Measurements from ENCODE around the gene MPZL1. TPM values are rescaled to one million over a fixed set of nuclear protein-coding genes. Genes with fewer than 3 reads are reported as not detected.

MPZL1 gene
- polyA plus RNA-seq, 3 donors, result 23.1 to 63.6 (median 61.8) TPM

DNA sequence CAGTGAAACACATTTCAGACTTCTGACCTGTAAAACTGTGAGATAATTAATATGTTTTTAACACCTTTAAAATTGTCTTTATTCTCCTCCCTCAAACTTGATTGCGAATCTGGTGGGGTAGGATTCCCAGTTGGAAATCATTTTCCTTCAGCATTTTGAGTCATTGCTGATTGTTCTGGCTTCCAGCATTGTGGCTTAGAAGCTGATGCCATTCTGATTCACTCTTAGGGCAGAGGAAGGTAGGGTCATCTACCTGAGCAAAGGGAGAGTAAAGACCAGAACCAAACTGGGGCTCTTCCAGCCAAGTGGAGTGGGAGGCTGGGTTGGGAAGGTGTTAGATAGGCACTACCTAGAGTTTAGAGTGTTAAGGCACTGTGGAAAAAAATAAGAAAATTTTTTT, 61.2 kb downstream of the MPZL1 start:
- no peak overlapping the region for H3K27ac Mint-ChIP-seq
- no peaks in the 10 kb centered on the region for H3K4me1 ChIP-seq (ENCODE audit: control insufficient read depth in 1 of 2, insufficient read depth in 2 of 2, low read length in 2 of 2)
- H3K36me3 Mint-ChIP-seq, result peaks cover 23 to 48% of the 10 kb centered on the region in 2 donors
- no peaks in the 10 kb centered on the region for H3K4me1 Mint-ChIP-seq
- WGBS (ENCODE audit: insufficient coverage), result no CpG with 5 or more reads among the region's 1 CpG
- no peaks in the 10 kb centered on the region for H3K27me3 Mint-ChIP-seq (ENCODE audit: low read depth in 3 of 3)
- no peaks in the 10 kb centered on the region for H3K9me3 ChIP-seq (replicated peaks in 1 of 2; ENCODE audit: control insufficient read depth in 1 of 2, insufficient read depth in 1 of 2, low read length in 2 of 2)
- H3K4me2 ChIP-seq (replicated peaks; ENCODE audit: extremely low read depth, low read length, poor library complexity, severe bottlenecking), result no peak overlapping the region
- no peaks in the 10 kb centered on the region for H3K79me2 ChIP-seq (ENCODE audit: insufficient read depth, low read length)
- no peak for TF ChIP-seq CTCF (IDR thresholded peaks at IDR 0.05)
- intact Hi-C loops (cut with micrococcal nuclease), result no loop called here
- no peak overlapping the region for H3K27ac ChIP-seq (ENCODE audit: low read depth in 1 of 2, low read length in 2 of 2)
- no peaks in the 10 kb centered on the region for H3K27me3 ChIP-seq (ENCODE audit: control insufficient read depth in 2 of 2, insufficient read depth in 2 of 2, low read length in 2 of 2)
- no peaks in the 10 kb centered on the region for H4K20me1 ChIP-seq (ENCODE audit: insufficient read depth, low read length)
- H3K9ac ChIP-seq (ENCODE audit: insufficient read depth, low read length, poor library complexity, severe bottlenecking), result no peak overlapping the region
- no peak overlapping the region for H2AFZ ChIP-seq (ENCODE audit: insufficient read depth, low read depth, low read length, poor library complexity, severe bottlenecking)
- H3K4me3 ChIP-seq (replicated peaks in 1 of 3; ENCODE audit: low read depth in 2 of 3, low read length in 3 of 3), result no peak overlapping the region
- peaks cover 8 to 25% of the 10 kb centered on the region in 2 donors for H3K36me3 ChIP-seq (replicated peaks in 1 of 2; ENCODE audit: control insufficient read depth in 1 of 2, insufficient read depth in 2 of 2, low read length in 2 of 2)
- no peak overlapping the region for H3K4me3 Mint-ChIP-seq
- DNase-seq, result no peak
- peaks cover 0 to 7% (median 3%) of the 10 kb centered on the region in 7 donors for H3K9me3 Mint-ChIP-seq

DNA sequence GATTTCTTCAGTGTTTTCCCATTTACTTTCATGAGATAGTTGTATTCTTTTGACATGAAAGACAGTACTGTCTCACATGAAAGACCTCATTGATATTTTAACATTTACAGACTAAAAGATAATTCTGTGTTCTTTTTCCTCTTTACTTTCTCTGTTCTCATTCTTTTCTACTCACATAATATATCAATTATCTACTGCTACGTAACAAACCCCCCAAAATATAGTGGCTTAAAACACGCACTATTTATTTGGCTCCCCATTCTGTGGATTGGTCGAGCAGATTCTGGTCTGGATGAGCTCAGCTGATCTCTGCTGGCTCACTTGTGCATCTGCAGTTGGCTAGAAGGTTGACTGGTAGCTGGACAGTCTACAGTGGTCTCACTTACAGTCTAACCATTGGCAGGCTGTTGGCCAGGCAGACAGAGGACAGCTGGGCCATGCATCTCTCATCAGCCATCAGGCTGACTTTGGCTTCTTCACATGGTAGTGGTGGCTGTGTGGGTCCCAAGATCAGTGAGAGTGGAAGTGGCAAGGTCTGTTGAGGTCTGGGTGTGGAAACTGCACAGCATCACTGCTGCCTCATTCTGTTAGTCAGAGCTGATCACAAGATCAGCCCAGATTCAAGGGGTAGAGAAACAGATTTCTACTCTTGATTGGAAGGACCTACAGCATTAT, 63.2 kb downstream of the MPZL1 start:
- no peak overlapping the region for H3K4me3 ChIP-seq (replicated peaks in 1 of 3; ENCODE audit: low read depth in 2 of 3, low read length in 3 of 3)
- no peaks in the 10 kb centered on the region for H3K4me1 ChIP-seq (ENCODE audit: control insufficient read depth in 1 of 2, insufficient read depth in 2 of 2, low read length in 2 of 2)
- Mint-ChIP-seq H3K36me3 (peaks cover 38 to 48% of the 10 kb centered on the region in 2 donors), H3K27ac (peak overlapping the region in 1 of 7 donors; percentile 47), H3K9me3 (peaks cover 0 to 5% (median 0%) of the 10 kb centered on the region in 7 donors), H3K27me3 (ENCODE audit: low read depth in 3 of 3) (no peaks in the 10 kb centered on the region), H3K4me3 (no peak overlapping the region), H3K4me1 (no peaks in the 10 kb centered on the region)
- intact Hi-C loops (cut with micrococcal nuclease), result no loop called here
- H3K36me3 ChIP-seq (replicated peaks in 1 of 2; ENCODE audit: control insufficient read depth in 1 of 2, insufficient read depth in 2 of 2, low read length in 2 of 2), result peaks cover 22 to 39% of the 10 kb centered on the region in 2 donors
- H3K9me3 ChIP-seq (replicated peaks in 1 of 2; ENCODE audit: control insufficient read depth in 1 of 2, insufficient read depth in 1 of 2, low read length in 2 of 2), result no peaks in the 10 kb centered on the region
- H4K20me1 ChIP-seq (ENCODE audit: insufficient read depth, low read length), result no peaks in the 10 kb centered on the region
- no peak for DNase-seq
- H3K27me3 ChIP-seq (ENCODE audit: control insufficient read depth in 2 of 2, insufficient read depth in 2 of 2, low read length in 2 of 2), result no peaks in the 10 kb centered on the region
- no peak overlapping the region for H3K4me2 ChIP-seq (replicated peaks; ENCODE audit: extremely low read depth, low read length, poor library complexity, severe bottlenecking)
- no peak overlapping the region for H3K9ac ChIP-seq (ENCODE audit: insufficient read depth, low read length, poor library complexity, severe bottlenecking)
- TF ChIP-seq CTCF (IDR thresholded peaks at IDR 0.05), result no peak
- WGBS (ENCODE audit: insufficient coverage), result no CpG with 5 or more reads among the region's 3 CpGs
- H2AFZ ChIP-seq (ENCODE audit: insufficient read depth, low read depth, low read length, poor library complexity, severe bottlenecking), result no peak overlapping the region
- no peak overlapping the region for H3K27ac ChIP-seq (ENCODE audit: low read depth in 1 of 2, low read length in 2 of 2)
- H3K79me2 ChIP-seq (ENCODE audit: insufficient read depth, low read length), result no peaks in the 10 kb centered on the region
